ENCODE data around the gene SYCN. TPM values are rescaled to one million over a fixed set of nuclear protein-coding genes. Genes with fewer than 3 reads are reported as not detected.

Gene SYCN
- total RNA-seq, 1 donor from 2014 or later, result not detected

- DNase-seq, result no peak
Observed at GRCh38 chr19:39170386-39171231, 33.5 kb downstream of the SYCN start.

GRCh38 chr19:39169143-39169810, 34.8 kb downstream of the SYCN start:
- DNase-seq, result no peak

GRCh38 chr19:39168258-39169142, 35.6 kb downstream of the SYCN start:
- no peak for DNase-seq

- DNase-seq, result no peak
Observed at GRCh38 chr19:39167461-39168257, 36.4 kb downstream of the SYCN start.

GRCh38 chr19:39166571-39167391, 37.3 kb downstream of the SYCN start:
- no peak for DNase-seq

- DNase-seq, result no peak
Observed at GRCh38 chr19:39165857-39166256, 38.2 kb downstream of the SYCN start.

- no peak for DNase-seq
Observed at GRCh38 chr19:39164289-39164688, 39.8 kb downstream of the SYCN start.

GRCh38 chr19:39163621-39164020, 40.4 kb downstream of the SYCN start:
- DNase-seq, result no peak

GRCh38 chr19:39162441-39163043, 41.5 kb downstream of the SYCN start:
- no peak for DNase-seq

- DNase-seq, result no peak
Observed at GRCh38 chr19:39160889-39161672, 43.0 kb downstream of the SYCN start.

- no peak for DNase-seq
Observed at GRCh38 chr19:39160523-39160861, 43.6 kb downstream of the SYCN start.

- no peak for DNase-seq
Observed at GRCh38 chr19:39158646-39159260, 45.3 kb downstream of the SYCN start.

- DNase-seq, result no peak
Observed at GRCh38 chr19:39157997-39158389, 46.1 kb downstream of the SYCN start.

- DNase-seq, result no peak
Observed at GRCh38 chr19:39157275-39157996, 46.6 kb downstream of the SYCN start.

- DNase-seq, result no peak
Observed at GRCh38 chr19:39156326-39157230, 47.5 kb downstream of the SYCN start.

- no peak for DNase-seq
Observed at GRCh38 chr19:39155741-39156140, 48.3 kb downstream of the SYCN start.

- DNase-seq, result no peak
Observed at GRCh38 chr19:39155114-39155700, 48.9 kb downstream of the SYCN start.

Measured in occipital lobe (tissue), 2 donors.